Common myeloid progenitor, CD34-positive (primary cell): ENCODE measurements around the gene CACNA1H.

Experiments
- CTCF ChIA-PET: fragments of 350-600 bp; sonication (Branson Sonifier 250); formaldehyde crosslinking; loops from one replicate; lab custom pipeline; 2021; ENCODE audit warnings: antibody characterized with exemption; lab: Charles Lee
- POLR2A ChIA-PET: fragments of 350-600 bp; sonication (Branson Sonifier 250); formaldehyde crosslinking; loops from one replicate; lab custom pipeline; 2021; ENCODE audit warnings: antibody characterized with exemption; lab: Charles Lee
- DNase-seq, 3 donors: peaks; one replicate each; pipeline versions ENCODE4 v3.0.0 to v3.0.0-alpha.2; 2013
- H3K27ac ChIP-seq, 2 experiments: 1 replicate in 1 of 2; 2 replicates in 1 of 2; pipeline ENCODE4 v1.7.0; 2013; ENCODE audit warnings: inconsistent platforms in 2 of 2, low read length in 2 of 2, mild to moderate bottlenecking in 2 of 2, low read depth in 1 of 2, moderate library complexity in 1 of 2; ENCODE audit not compliant: severe bottlenecking in 2 of 2, insufficient read depth in 1 of 2, poor library complexity in 1 of 2
- H3K27me3 ChIP-seq, 5 experiments: replicated peaks in 2 of 5; 1 replicate in 3 of 5; 2 replicates in 2 of 5; pipeline versions ENCODE4 v1.6.1 to v1.7.0; 2013; ENCODE audit warnings: low read length in 4 of 5, mild to moderate bottlenecking in 2 of 5, moderate library complexity in 2 of 5, inconsistent platforms in 1 of 5; ENCODE audit not compliant: insufficient read depth in 5 of 5, control insufficient read depth in 4 of 5
- H3K36me3 ChIP-seq, 4 experiments: 1 replicate in 2 of 4; 2 replicates in 2 of 4; pipeline versions ENCODE4 v1.6.1 to v1.7.0; 2013; ENCODE audit warnings: low read length in 3 of 4, control low read depth in 1 of 4, mild to moderate bottlenecking in 1 of 4; ENCODE audit not compliant: control insufficient read depth in 4 of 4, insufficient read depth in 4 of 4
- H3K4me1 ChIP-seq, 4 experiments: 1 replicate in 3 of 4; 2 replicates in 1 of 4; pipeline versions ENCODE4 v1.6.1 to v1.7.1; 2013; ENCODE audit warnings: low read length in 3 of 4, mild to moderate bottlenecking in 3 of 4, control low read depth in 1 of 4, inconsistent platforms in 1 of 4, moderate library complexity in 1 of 4; ENCODE audit not compliant: control insufficient read depth in 4 of 4, insufficient read depth in 4 of 4; ENCODE audit errors: control extremely low read depth in 1 of 4
- H3K4me3 ChIP-seq, 7 experiments: 1 replicate in 4 of 7; 2 replicates in 3 of 7; pipeline versions ENCODE4 v1.5.1 to v1.7.0; 2013; ENCODE audit warnings: mild to moderate bottlenecking in 7 of 7, low read length in 6 of 7, moderate library complexity in 6 of 7, inconsistent platforms in 2 of 7, low read depth in 2 of 7, control low read depth in 1 of 7; ENCODE audit not compliant: insufficient read depth in 4 of 7, control insufficient read depth in 1 of 7; ENCODE audit errors: extremely low read depth in 1 of 7
- H3K9me3 ChIP-seq, 5 experiments: 1 replicate in 4 of 5; 2 replicates in 1 of 5; pipeline versions ENCODE4 v1.6.1 to v1.7.1; 2013; ENCODE audit warnings: low read length in 4 of 5, mild to moderate bottlenecking in 2 of 5, inconsistent platforms in 1 of 5, low read depth in 1 of 5, moderate library complexity in 1 of 5; ENCODE audit not compliant: control insufficient read depth in 4 of 5, insufficient read depth in 2 of 5; ENCODE audit errors: control extremely low read depth in 1 of 5
- WGBS: methylation state at CpG from one replicate; pipeline ENCODE4 v1.1.5; 2013; ENCODE audit not compliant: insufficient coverage; 5-methylcytosine and 5-hydroxymethylcytosine counted together

Gene CACNA1H

DNA sequence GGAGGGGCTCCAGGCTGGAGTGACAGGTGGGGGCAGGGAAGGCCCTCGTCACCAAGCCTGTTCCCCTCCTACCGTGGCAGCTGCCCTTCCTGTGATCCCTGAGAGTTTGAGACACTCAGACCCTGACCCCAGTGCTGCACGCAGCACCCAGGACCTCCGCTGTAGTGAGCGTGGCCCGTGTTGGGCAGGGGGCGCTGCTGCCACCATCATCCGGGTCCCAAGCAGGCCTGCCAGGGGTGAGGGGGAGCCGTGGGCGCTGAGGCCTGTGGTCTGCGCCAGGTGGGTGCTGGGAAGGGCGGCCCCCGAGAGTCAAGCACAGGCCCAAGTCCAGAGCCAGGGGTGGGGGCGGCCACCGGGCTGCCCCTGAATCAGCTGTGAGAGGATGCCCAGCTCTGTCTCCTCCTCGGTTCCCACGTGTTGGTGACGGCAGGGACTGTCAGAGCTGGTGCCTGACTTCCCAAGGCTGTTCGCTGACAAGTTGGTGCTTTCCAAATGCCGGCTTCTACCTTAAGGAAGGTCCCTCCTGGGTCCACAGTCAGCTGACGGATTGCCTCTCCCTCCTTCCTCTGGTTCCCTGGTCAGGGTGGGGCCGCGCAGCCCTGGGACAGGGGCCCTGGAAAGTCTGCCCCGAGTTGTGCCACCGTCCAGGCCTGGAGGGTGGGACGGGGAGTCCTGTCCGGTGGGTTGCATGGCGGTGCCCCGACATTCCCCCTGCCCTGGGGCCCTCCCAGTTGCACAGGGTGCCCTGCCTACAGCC is 41.1 kb downstream of the CACNA1H start:
- H3K4me1 ChIP-seq, result no peaks in the 10 kb centered on the region
- no peaks in the 10 kb centered on the region for H3K9me3 ChIP-seq
- DNase-seq, result no peak
- H3K27me3 ChIP-seq, result peaks cover 0 to 19% (median 0%) of the 10 kb centered on the region in 5 experiments
- no peak overlapping the region for H3K4me3 ChIP-seq
- ChIA-PET CTCF (interaction anchor here (1.6 kb wide), 1 partner anchor 85 kb away, joined by 4 read pairs; no protein-coding TSS in a partner anchor), POLR2A (interaction anchor here (0.6 kb wide), 1 partner anchor 792 kb away, joined by 3 read pairs; the partner anchor contains the start of gene DECR2)
- no peak overlapping the region for H3K27ac ChIP-seq
- no peaks in the 10 kb centered on the region for H3K36me3 ChIP-seq
- 64% methylated on average over 27 of the region's 29 CpGs for WGBS

DNA sequence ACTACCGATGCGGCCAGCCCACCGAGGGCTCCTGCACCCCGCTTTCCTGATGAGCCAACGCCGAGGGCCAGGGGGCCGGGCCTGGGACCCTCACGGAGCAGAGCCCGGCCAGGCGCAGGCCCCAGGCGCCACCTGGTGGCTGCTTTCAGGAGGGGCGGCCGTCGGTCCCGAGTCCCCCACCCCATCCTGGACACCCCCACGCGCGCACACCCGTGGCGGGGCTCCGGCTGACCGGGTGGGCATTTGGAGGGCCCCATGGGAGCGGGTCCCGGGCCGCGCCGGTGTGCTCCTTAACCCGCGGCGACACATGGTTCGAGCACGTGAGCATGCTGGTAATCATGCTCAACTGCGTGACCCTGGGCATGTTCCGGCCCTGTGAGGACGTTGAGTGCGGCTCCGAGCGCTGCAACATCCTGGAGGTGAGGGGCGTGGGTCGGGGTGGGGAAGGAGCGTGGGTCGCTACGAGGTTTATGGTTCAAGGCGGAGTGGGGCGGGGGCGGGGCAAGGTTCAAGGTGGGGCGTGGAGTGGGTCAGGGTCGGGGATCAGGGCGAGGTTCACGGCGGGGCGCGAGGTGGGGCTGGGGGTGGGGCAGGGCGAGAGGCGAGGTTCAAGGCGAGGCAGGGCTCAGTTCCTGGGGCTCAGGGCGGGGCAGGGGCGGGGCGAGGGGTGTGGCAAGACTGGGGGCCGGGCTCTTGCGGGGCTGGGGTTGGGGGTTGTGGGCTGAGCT is 41.9 kb downstream of the CACNA1H start:
- no peak overlapping the region for H3K27ac ChIP-seq
- H3K4me3 ChIP-seq, result no peak overlapping the region
- no peaks in the 10 kb centered on the region for H3K9me3 ChIP-seq
- H3K4me1 ChIP-seq, result no peaks in the 10 kb centered on the region
- DNase-seq, result peak in 2 of 3 donors; percentile 14 to 17
- H3K36me3 ChIP-seq, result no peaks in the 10 kb centered on the region
- H3K27me3 ChIP-seq, result peaks cover 0 to 19% (median 0%) of the 10 kb centered on the region in 5 experiments
- WGBS, result 27% methylated on average over 25 of the region's 61 CpGs
- ChIA-PET POLR2A (no interaction called here), CTCF (interaction anchor here (1.6 kb wide), 1 partner anchor 86 kb away, joined by 4 read pairs; no protein-coding TSS in a partner anchor)

DNA sequence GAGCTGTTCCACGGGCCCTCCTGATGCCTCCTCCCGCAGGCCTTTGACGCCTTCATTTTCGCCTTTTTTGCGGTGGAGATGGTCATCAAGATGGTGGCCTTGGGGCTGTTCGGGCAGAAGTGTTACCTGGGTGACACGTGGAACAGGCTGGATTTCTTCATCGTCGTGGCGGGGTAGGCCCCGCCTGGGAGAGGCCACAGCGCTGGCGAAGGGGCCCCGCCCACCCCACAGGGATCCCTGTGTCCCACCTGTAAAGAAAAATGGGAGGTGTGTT is 42.4 kb downstream of the CACNA1H start:
- no peak for DNase-seq
- Histone ChIP-seq H3K27me3 (peaks cover 0 to 19% (median 0%) of the 10 kb centered on the region in 5 experiments), H3K4me3 (no peak overlapping the region), H3K4me1 (no peaks in the 10 kb centered on the region), H3K9me3 (no peaks in the 10 kb centered on the region), H3K27ac (no peak overlapping the region), H3K36me3 (no peaks in the 10 kb centered on the region)
- CTCF ChIA-PET, result no interaction called here
- POLR2A ChIA-PET, result no interaction called here
- WGBS, result 60% methylated on average over 10 of the region's 14 CpGs

DNA sequence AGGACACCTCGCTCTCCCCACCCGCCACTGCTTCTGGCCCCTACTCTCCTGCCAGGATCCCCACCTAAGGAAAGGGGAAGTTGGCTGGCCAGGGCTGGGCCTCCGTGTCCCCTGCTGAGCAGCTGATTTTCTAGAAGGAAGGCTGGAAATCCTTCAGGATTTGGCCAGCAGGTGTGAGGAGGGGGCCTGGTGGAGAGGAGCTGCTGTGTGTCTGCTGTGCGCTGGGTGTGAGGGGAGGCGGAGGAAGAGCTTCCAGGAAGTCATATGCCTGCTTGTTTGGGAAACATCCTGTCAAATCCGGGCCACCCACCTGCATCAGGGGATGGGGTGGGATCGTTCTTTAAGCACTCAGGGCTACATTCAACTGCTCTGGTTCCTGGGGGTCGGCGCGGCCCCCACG is 43.6 kb downstream of the CACNA1H start:
- H3K27ac ChIP-seq, result no peak overlapping the region
- H3K36me3 ChIP-seq, result no peaks in the 10 kb centered on the region
- no peaks in the 10 kb centered on the region for H3K4me1 ChIP-seq
- H3K4me3 ChIP-seq, result no peak overlapping the region
- ChIA-PET POLR2A (no interaction called here), CTCF (no interaction called here)
- no peak for DNase-seq
- WGBS, result 71% methylated on average over 10 of the region's 11 CpGs
- H3K9me3 ChIP-seq, result no peaks in the 10 kb centered on the region
- peaks cover 0 to 19% (median 0%) of the 10 kb centered on the region in 5 experiments for H3K27me3 ChIP-seq

DNA sequence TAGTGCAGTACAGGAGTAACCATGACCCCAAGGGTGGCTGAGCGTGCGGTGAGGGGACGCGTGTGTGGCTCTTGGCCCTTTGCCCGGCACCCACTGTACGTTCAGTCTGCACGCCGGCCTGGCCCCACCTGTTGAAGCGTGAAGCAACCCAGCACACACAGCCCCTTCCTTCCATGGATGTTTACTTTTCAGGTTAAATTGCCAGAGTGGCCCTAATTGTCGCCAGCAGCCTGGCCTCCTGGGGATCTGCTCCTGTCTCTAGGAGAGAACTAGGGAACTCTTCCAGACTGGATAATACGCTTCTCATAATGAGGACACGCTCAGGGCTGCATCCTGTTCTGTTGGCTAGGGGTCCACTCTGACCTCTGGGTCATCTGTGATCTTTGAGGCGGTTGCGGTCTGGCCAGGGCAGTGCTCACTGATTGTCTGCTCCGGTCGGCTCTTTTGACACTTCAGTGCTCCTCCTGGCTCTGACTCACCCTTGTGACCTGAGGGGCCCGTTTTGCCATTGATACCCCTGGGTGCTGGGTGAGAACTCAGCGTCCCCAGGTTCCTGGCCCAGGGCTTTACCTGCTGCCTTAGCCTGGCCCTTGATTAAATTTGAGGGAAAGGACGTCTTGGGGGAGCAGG is 44.4 kb downstream of the CACNA1H start:
- POLR2A ChIA-PET, result no interaction called here
- H3K27me3 ChIP-seq, result peaks cover 0 to 19% (median 0%) of the 10 kb centered on the region in 5 experiments
- WGBS, result 91% methylated on average over 19 of the region's 19 CpGs
- no peaks in the 10 kb centered on the region for H3K9me3 ChIP-seq
- H3K4me3 ChIP-seq, result no peak overlapping the region
- no peaks in the 10 kb centered on the region for H3K4me1 ChIP-seq
- DNase-seq, result no peak
- CTCF ChIA-PET, result no interaction called here
- no peak overlapping the region for H3K27ac ChIP-seq
- H3K36me3 ChIP-seq, result no peaks in the 10 kb centered on the region

DNA sequence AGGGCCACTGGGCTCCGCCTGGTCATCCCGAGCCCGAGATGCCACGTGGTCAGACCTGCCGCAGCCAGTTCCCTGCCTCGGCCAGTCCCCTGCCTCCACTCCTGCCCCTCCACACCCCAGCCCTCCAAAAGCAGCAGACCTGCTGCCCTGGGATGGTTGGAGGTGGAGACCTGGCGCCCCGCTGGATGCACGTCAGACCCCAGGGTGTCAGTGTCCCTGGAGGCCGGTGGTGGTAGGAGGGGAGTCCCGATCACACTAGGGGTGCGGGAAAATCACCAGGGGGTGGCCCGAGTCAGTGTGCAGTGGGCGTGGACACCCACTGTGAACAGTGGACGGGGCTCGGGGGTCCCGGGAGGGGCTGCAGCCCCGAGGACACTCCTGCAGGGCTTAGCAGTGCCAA is 45.3 kb downstream of the CACNA1H start:
- Histone ChIP-seq H3K4me1 (no peaks in the 10 kb centered on the region), H3K27me3 (peaks cover 0 to 19% (median 0%) of the 10 kb centered on the region in 5 experiments), H3K4me3 (no peak overlapping the region), H3K9me3 (no peaks in the 10 kb centered on the region), H3K36me3 (no peaks in the 10 kb centered on the region), H3K27ac (no peak overlapping the region)
- no peak for DNase-seq
- WGBS, result 93% methylated on average over 12 of the region's 18 CpGs
- POLR2A ChIA-PET, result no interaction called here
- CTCF ChIA-PET, result no interaction called here
